Chondrocyte (in vitro differentiated cells): Measurements from ENCODE around the gene KRTAP9-9. TPM values are rescaled to one million over a fixed set of nuclear protein-coding genes. Genes with fewer than 3 reads are reported as not detected.

ENCODE experiments used
- DNase-seq: peaks from one replicate; pipeline ENCODE4 v3.0.0; 2021; ENCODE audit warnings: mixed read lengths, low spot score
- H3K27ac Mint-ChIP-seq: one replicate; pipeline ENCODE4 v1.8.0; 2021; ENCODE audit warnings: mild to moderate bottlenecking, moderate library complexity, mixed read lengths; ENCODE audit not compliant: unreplicated experiment
- H3K27me3 Mint-ChIP-seq: 2 replicates; pipeline ENCODE4 v1.8.0; 2021; ENCODE audit warnings: low read depth, mixed read lengths
- H3K36me3 Mint-ChIP-seq: 2 replicates; pipeline ENCODE4 v1.8.0; 2021; ENCODE audit warnings: low read depth, mixed read lengths
- H3K4me1 Mint-ChIP-seq: 2 replicates; pipeline ENCODE4 v1.8.0; 2021; ENCODE audit warnings: low read depth, mild to moderate bottlenecking, mixed read lengths
- H3K4me3 Mint-ChIP-seq: one replicate; pipeline ENCODE4 v1.8.0; 2021; ENCODE audit warnings: mild to moderate bottlenecking, moderate library complexity, mixed read lengths; ENCODE audit not compliant: unreplicated experiment
- H3K9me3 Mint-ChIP-seq: 2 replicates; pipeline ENCODE4 v1.8.0; 2021; ENCODE audit warnings: low read depth, mixed read lengths
- CTCF ChIP-seq: fragments of 200-600 bp; sonication (generic); IDR thresholded peaks from 2 replicates; pipeline ENCODE4 v1.5.0; 2021; ENCODE audit warnings: antibody characterized with exemption, mild to moderate bottlenecking, moderate library complexity
- total RNA-seq: library from RNA; stranded (reverse); gene quantifications from 3 replicates; pipeline ENCODE4 v1.2.1, GENCODE V29; 2021

KRTAP9-9 gene
- total RNA-seq, 1 donor from 2014 or later, result not detected

GRCh38 chr17:41278176-41278955, 23.2 kb downstream of the KRTAP9-9 start:
- no peaks in the 10 kb centered on the region for H3K36me3 Mint-ChIP-seq
- no peak for TF ChIP-seq CTCF
- peaks cover 9% of the 10 kb centered on the region for H3K27me3 Mint-ChIP-seq
- H3K4me1 Mint-ChIP-seq, result no peaks in the 10 kb centered on the region
- H3K9me3 Mint-ChIP-seq, result peaks cover 3% of the 10 kb centered on the region
- no peak for DNase-seq
- H3K4me3 Mint-ChIP-seq, result no peak overlapping the region
- no peak overlapping the region for H3K27ac Mint-ChIP-seq

GRCh38 chr17:41284043-41284442, 28.9 kb downstream of the KRTAP9-9 start:
- H3K36me3 Mint-ChIP-seq, result no peaks in the 10 kb centered on the region
- H3K27ac Mint-ChIP-seq, result no peak overlapping the region
- no peak overlapping the region for H3K4me3 Mint-ChIP-seq
- DNase-seq, result no peak
- H3K4me1 Mint-ChIP-seq, result peaks cover 13% of the 10 kb centered on the region
- no peaks in the 10 kb centered on the region for H3K27me3 Mint-ChIP-seq
- no peak for TF ChIP-seq CTCF
- peaks cover 3% of the 10 kb centered on the region for H3K9me3 Mint-ChIP-seq

GRCh38 chr17:41284546-41284945, 29.4 kb downstream of the KRTAP9-9 start:
- peaks cover 3% of the 10 kb centered on the region for H3K9me3 Mint-ChIP-seq
- no peaks in the 10 kb centered on the region for H3K27me3 Mint-ChIP-seq
- DNase-seq, result no peak
- no peak for TF ChIP-seq CTCF
- H3K4me1 Mint-ChIP-seq, result peaks cover 13% of the 10 kb centered on the region
- no peak overlapping the region for H3K4me3 Mint-ChIP-seq
- no peaks in the 10 kb centered on the region for H3K36me3 Mint-ChIP-seq
- H3K27ac Mint-ChIP-seq, result no peak overlapping the region

- Mint-ChIP-seq H3K4me3 (no peak overlapping the region), H3K9me3 (no peaks in the 10 kb centered on the region), H3K27ac (no peak overlapping the region), H3K27me3 (no peaks in the 10 kb centered on the region), H3K36me3 (no peaks in the 10 kb centered on the region), H3K4me1 (peaks cover 13% of the 10 kb centered on the region)
- DNase-seq, result no peak
- TF ChIP-seq CTCF, result no peak
These were observed 31.9 kb downstream of the KRTAP9-9 start for GRCh38 chr17:41287050-41287449.

GRCh38 chr17:41294016-41294415, 38.8 kb downstream of the KRTAP9-9 start:
- no peak for TF ChIP-seq CTCF
- DNase-seq, result no peak
- no peaks in the 10 kb centered on the region for H3K36me3 Mint-ChIP-seq
- H3K4me3 Mint-ChIP-seq, result no peak overlapping the region
- H3K27ac Mint-ChIP-seq, result no peak overlapping the region
- H3K9me3 Mint-ChIP-seq, result no peaks in the 10 kb centered on the region
- H3K27me3 Mint-ChIP-seq, result no peaks in the 10 kb centered on the region
- H3K4me1 Mint-ChIP-seq, result no peaks in the 10 kb centered on the region
